ENCODE measurements around the gene PCSK6. TPM values are rescaled to one million over a fixed set of nuclear protein-coding genes. Genes with fewer than 3 reads are reported as not detected.

Gene PCSK6
- total and polyA plus RNA-seq, 3 experiments from 2014 or later: 0.74 to 1.7 (median 0.95) TPM

GRCh38 chr15:101453123-101454120, 36.1 kb downstream of the PCSK6 start:
- no peak for DNase-seq
- POLR2A ChIA-PET: no interaction called here

GRCh38 chr15:101452572-101452971, 36.9 kb downstream of the PCSK6 start:
- H3K4me1 Mint-ChIP-seq: no peaks in the 10 kb centered on the region
- Histone ChIP-seq H3K36me3 (ENCODE audit: insufficient read depth, low read length) (no peaks in the 10 kb centered on the region), H3K4me1 (ENCODE audit: insufficient read depth, low read length) (no peaks in the 10 kb centered on the region), H3K9me3 (ENCODE audit: low read length) (no peaks in the 10 kb centered on the region), H3K27me3 (ENCODE audit: insufficient read depth, low read length, poor library complexity, severe bottlenecking) (no peaks in the 10 kb centered on the region), H3K27ac (ENCODE audit: low read depth, low read length) (peak overlapping the region; percentile 38), H3K4me3 (ENCODE audit: low read length) (no peak overlapping the region)
- H3K9me3 Mint-ChIP-seq: no peaks in the 10 kb centered on the region
- no peak overlapping the region for H3K27ac Mint-ChIP-seq
- no peak overlapping the region for H3K4me3 Mint-ChIP-seq
- peaks cover 12 to 46% of the 10 kb centered on the region in 2 donors for H3K27me3 Mint-ChIP-seq
- POLR2A ChIA-PET: no interaction called here
- no peaks in the 10 kb centered on the region for H3K36me3 Mint-ChIP-seq
- DNase-seq: no peak
- CTCF ChIA-PET: no interaction called here

More at GRCh38 chr15:101453123-101454120, 36.1 kb downstream of the PCSK6 start:
- Mint-ChIP-seq H3K36me3 (no peaks in the 10 kb centered on the region), H3K27me3 (peaks cover 10 to 48% of the 10 kb centered on the region in 2 donors), H3K9me3 (no peaks in the 10 kb centered on the region), H3K4me1 (no peaks in the 10 kb centered on the region), H3K27ac (no peak overlapping the region), H3K4me3 (no peak overlapping the region)
- Histone ChIP-seq H3K27me3 (ENCODE audit: insufficient read depth, low read length, poor library complexity, severe bottlenecking) (no peaks in the 10 kb centered on the region), H3K4me1 (ENCODE audit: insufficient read depth, low read length) (no peaks in the 10 kb centered on the region), H3K9me3 (ENCODE audit: low read length) (no peaks in the 10 kb centered on the region), H3K4me3 (ENCODE audit: low read length) (no peak overlapping the region), H3K27ac (ENCODE audit: low read depth, low read length) (no peak overlapping the region), H3K36me3 (ENCODE audit: insufficient read depth, low read length) (no peaks in the 10 kb centered on the region)
- CTCF ChIA-PET: no interaction called here

DNA sequence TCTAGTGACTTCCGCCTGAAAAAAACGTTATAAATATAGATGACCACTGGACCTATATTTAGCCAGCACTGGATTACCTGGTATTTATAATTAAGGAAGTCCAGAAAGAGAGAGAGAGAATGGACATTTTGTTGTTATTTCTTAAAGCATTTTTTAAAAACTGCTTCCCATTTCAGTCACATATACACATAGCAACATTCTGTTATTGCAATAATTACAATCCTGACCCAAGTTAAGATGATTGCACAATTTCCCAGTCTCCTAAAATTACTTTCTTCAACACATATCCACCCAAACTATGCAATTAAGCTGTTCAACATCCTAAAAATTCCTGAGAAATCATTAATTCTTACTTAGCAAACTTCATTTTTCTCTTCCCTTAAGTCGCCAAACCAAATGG, 37.7 kb downstream of the PCSK6 start:
- Histone ChIP-seq H3K9me3 (ENCODE audit: low read length) (no peaks in the 10 kb centered on the region), H3K36me3 (ENCODE audit: insufficient read depth, low read length) (no peaks in the 10 kb centered on the region), H3K27ac (ENCODE audit: low read depth, low read length) (peak overlapping the region; percentile 38), H3K4me3 (ENCODE audit: low read length) (no peak overlapping the region), H3K27me3 (ENCODE audit: insufficient read depth, low read length, poor library complexity, severe bottlenecking) (no peaks in the 10 kb centered on the region), H3K4me1 (ENCODE audit: insufficient read depth, low read length) (no peaks in the 10 kb centered on the region)
- H3K36me3 Mint-ChIP-seq: no peaks in the 10 kb centered on the region
- H3K27me3 Mint-ChIP-seq: peaks cover 12 to 46% of the 10 kb centered on the region in 2 donors
- H3K4me3 Mint-ChIP-seq: no peak overlapping the region
- H3K9me3 Mint-ChIP-seq: no peaks in the 10 kb centered on the region
- no peaks in the 10 kb centered on the region for H3K4me1 Mint-ChIP-seq
- H3K27ac Mint-ChIP-seq: no peak overlapping the region
- no peak for DNase-seq
- ChIA-PET CTCF (no interaction called here), POLR2A (no interaction called here)

DNA sequence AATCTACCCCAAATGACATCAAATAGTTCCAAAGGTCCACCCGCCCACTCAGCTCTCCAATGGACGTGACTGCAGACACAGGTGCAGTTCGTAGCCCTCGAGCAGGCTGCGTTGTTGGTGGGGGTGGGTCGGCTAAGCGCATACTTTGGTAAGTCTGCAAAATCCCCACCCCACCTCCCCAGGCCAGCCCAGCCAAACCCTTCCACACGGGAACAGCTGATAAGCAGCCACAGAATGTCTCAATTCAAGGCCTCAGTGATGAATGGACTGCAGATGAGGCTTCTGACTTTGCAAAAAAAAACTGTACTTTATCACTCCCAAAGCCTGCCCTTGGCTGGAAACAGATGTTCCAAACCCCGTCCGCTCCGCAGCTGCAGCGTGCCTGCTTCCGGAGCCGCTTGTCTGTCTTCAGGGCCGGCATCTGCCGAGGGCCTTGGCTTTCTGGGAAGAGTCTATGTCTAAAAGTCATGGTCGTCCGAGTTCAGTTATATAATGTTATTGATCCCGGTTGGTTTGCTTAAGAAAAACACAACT, 38.2 kb downstream of the PCSK6 start:
- no peak overlapping the region for H3K27ac Mint-ChIP-seq
- ChIA-PET CTCF (no interaction called here), POLR2A (no interaction called here)
- peaks cover 12 to 46% of the 10 kb centered on the region in 2 donors for H3K27me3 Mint-ChIP-seq
- H3K4me3 Mint-ChIP-seq: no peak overlapping the region
- Histone ChIP-seq H3K27me3 (ENCODE audit: insufficient read depth, low read length, poor library complexity, severe bottlenecking) (no peaks in the 10 kb centered on the region), H3K36me3 (ENCODE audit: insufficient read depth, low read length) (no peaks in the 10 kb centered on the region), H3K4me3 (ENCODE audit: low read length) (no peak overlapping the region), H3K9me3 (ENCODE audit: low read length) (no peaks in the 10 kb centered on the region), H3K27ac (ENCODE audit: low read depth, low read length) (peak overlapping the region; percentile 24), H3K4me1 (ENCODE audit: insufficient read depth, low read length) (no peaks in the 10 kb centered on the region)
- H3K36me3 Mint-ChIP-seq: no peaks in the 10 kb centered on the region
- no peaks in the 10 kb centered on the region for H3K9me3 Mint-ChIP-seq
- no peak for DNase-seq
- no peaks in the 10 kb centered on the region for H3K4me1 Mint-ChIP-seq

- no peaks in the 10 kb centered on the region for H3K27me3 ChIP-seq (ENCODE audit: insufficient read depth, low read length, poor library complexity, severe bottlenecking)
- Mint-ChIP-seq H3K4me1 (no peaks in the 10 kb centered on the region), H3K36me3 (no peaks in the 10 kb centered on the region), H3K4me3 (no peak overlapping the region), H3K9me3 (no peaks in the 10 kb centered on the region), H3K27ac (no peak overlapping the region), H3K27me3 (peaks cover 13 to 43% of the 10 kb centered on the region in 2 donors)
- ChIA-PET POLR2A (no interaction called here), CTCF (no interaction called here)
- DNase-seq: no peak
- no peaks in the 10 kb centered on the region for H3K4me1 ChIP-seq (ENCODE audit: insufficient read depth, low read length)
- H3K9me3 ChIP-seq (ENCODE audit: low read length): no peaks in the 10 kb centered on the region
- no peaks in the 10 kb centered on the region for H3K36me3 ChIP-seq (ENCODE audit: insufficient read depth, low read length)
- no peak overlapping the region for H3K4me3 ChIP-seq (ENCODE audit: low read length)
- peak overlapping the region; percentile 24 for H3K27ac ChIP-seq (ENCODE audit: low read depth, low read length)
These were observed 38.9 kb downstream of the PCSK6 start for GRCh38 chr15:101450403-101451265.

GRCh38 chr15:101449471-101450402, 39.8 kb downstream of the PCSK6 start:
- POLR2A ChIA-PET: no interaction called here
- Mint-ChIP-seq H3K4me3 (no peak overlapping the region), H3K27me3 (peaks cover 15 to 37% of the 10 kb centered on the region in 2 donors), H3K36me3 (no peaks in the 10 kb centered on the region), H3K27ac (no peak overlapping the region), H3K9me3 (no peaks in the 10 kb centered on the region), H3K4me1 (no peaks in the 10 kb centered on the region)
- no peaks in the 10 kb centered on the region for H3K27me3 ChIP-seq (ENCODE audit: insufficient read depth, low read length, poor library complexity, severe bottlenecking)
- no peaks in the 10 kb centered on the region for H3K4me1 ChIP-seq (ENCODE audit: insufficient read depth, low read length)
- no peaks in the 10 kb centered on the region for H3K36me3 ChIP-seq (ENCODE audit: insufficient read depth, low read length)
- CTCF ChIA-PET: no interaction called here
- no peak for DNase-seq
- H3K27ac ChIP-seq (ENCODE audit: low read depth, low read length): no peak overlapping the region
- no peak overlapping the region for H3K4me3 ChIP-seq (ENCODE audit: low read length)
- H3K9me3 ChIP-seq (ENCODE audit: low read length): no peaks in the 10 kb centered on the region

GRCh38 chr15:101448336-101448735, 41.2 kb downstream of the PCSK6 start:
- no peaks in the 10 kb centered on the region for H3K9me3 Mint-ChIP-seq
- no peaks in the 10 kb centered on the region for H3K4me1 ChIP-seq (ENCODE audit: insufficient read depth, low read length)
- H3K4me3 ChIP-seq (ENCODE audit: low read length): no peak overlapping the region
- no peaks in the 10 kb centered on the region for H3K36me3 ChIP-seq (ENCODE audit: insufficient read depth, low read length)
- no peaks in the 10 kb centered on the region for H3K27me3 ChIP-seq (ENCODE audit: insufficient read depth, low read length, poor library complexity, severe bottlenecking)
- H3K4me3 Mint-ChIP-seq: no peak overlapping the region
- H3K27me3 Mint-ChIP-seq: peaks cover 16 to 31% of the 10 kb centered on the region in 2 donors
- POLR2A ChIA-PET: no interaction called here
- H3K27ac Mint-ChIP-seq: no peak overlapping the region
- no peaks in the 10 kb centered on the region for H3K9me3 ChIP-seq (ENCODE audit: low read length)
- H3K4me1 Mint-ChIP-seq: no peaks in the 10 kb centered on the region
- H3K27ac ChIP-seq (ENCODE audit: low read depth, low read length): no peak overlapping the region
- H3K36me3 Mint-ChIP-seq: no peaks in the 10 kb centered on the region
- CTCF ChIA-PET: no interaction called here
- DNase-seq: no peak

All from CD8-positive, alpha-beta memory T cell (primary cell).